Osteocyte (in vitro differentiated cells): ENCODE results near the gene FSTL5. TPM values are rescaled to one million over a fixed set of nuclear protein-coding genes. Genes with fewer than 3 reads are reported as not detected.

Source experiments
- DNase-seq: peaks from one replicate; pipeline ENCODE4 v3.0.0; 2021; ENCODE audit warnings: mixed read lengths; ENCODE audit not compliant: unreplicated experiment; ENCODE audit errors: extremely low spot score
- H3K27ac Mint-ChIP-seq: one replicate; pipeline ENCODE4 v1.8.0; 2021; ENCODE audit warnings: mild to moderate bottlenecking, mixed read lengths; ENCODE audit not compliant: unreplicated experiment
- H3K27me3 Mint-ChIP-seq: one replicate; pipeline ENCODE4 v1.8.0; 2021; ENCODE audit warnings: mixed read lengths; ENCODE audit not compliant: unreplicated experiment
- H3K36me3 Mint-ChIP-seq: one replicate; pipeline ENCODE4 v1.8.0; 2021; ENCODE audit warnings: mixed read lengths; ENCODE audit not compliant: unreplicated experiment
- H3K4me1 Mint-ChIP-seq: one replicate; pipeline ENCODE4 v1.8.0; 2021; ENCODE audit warnings: mixed read lengths; ENCODE audit not compliant: unreplicated experiment
- H3K4me3 Mint-ChIP-seq: one replicate; pipeline ENCODE4 v1.8.0; 2021; ENCODE audit warnings: mild to moderate bottlenecking, moderate library complexity, mixed read lengths; ENCODE audit not compliant: unreplicated experiment
- H3K9me3 Mint-ChIP-seq: one replicate; pipeline ENCODE4 v1.8.0; 2021; ENCODE audit warnings: mixed read lengths; ENCODE audit not compliant: unreplicated experiment
- total RNA-seq: library from RNA; stranded (reverse); gene quantifications from 2 replicates; pipeline ENCODE4 v1.2.1, GENCODE V29; 2021
- TF ChIP-seq, protein P1 (sequence below): fragments of 200-600 bp; sonication (generic); IDR thresholded peaks from 2 replicates; pipeline ENCODE4 v1.5.0; 2021; ENCODE audit warnings: antibody characterized with exemption, mild to moderate bottlenecking, moderate library complexity

FSTL5 gene
- total RNA-seq, 1 donor from 2014 or later, result 0.11 TPM

DNA sequence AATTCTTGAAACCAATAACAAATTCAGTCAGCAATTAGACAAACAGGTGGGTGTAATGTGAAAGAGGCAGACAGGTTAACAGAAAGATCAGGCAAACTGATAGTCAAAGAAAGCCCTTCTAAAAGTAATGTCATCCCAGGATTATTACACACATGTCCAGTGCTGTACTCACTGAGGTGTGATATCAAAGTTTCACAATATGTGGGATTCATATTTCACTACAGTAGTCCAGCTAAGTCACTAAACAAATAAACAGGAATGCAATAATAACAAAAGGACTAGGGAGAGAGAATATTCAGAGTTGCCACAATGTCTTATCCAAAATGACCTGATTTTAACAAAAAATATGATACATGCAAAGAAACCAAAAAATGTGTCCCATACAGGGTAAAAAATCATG is 787.5 kb downstream of the FSTL5 start:
- H3K27ac Mint-ChIP-seq, result no peak overlapping the region
- peaks cover 16% of the 10 kb centered on the region for H3K9me3 Mint-ChIP-seq
- no peak for DNase-seq
- no peaks in the 10 kb centered on the region for H3K4me1 Mint-ChIP-seq
- H3K27me3 Mint-ChIP-seq, result no peaks in the 10 kb centered on the region
- H3K4me3 Mint-ChIP-seq, result no peak overlapping the region
- H3K36me3 Mint-ChIP-seq, result no peaks in the 10 kb centered on the region
- TF ChIP-seq, protein P1, sequence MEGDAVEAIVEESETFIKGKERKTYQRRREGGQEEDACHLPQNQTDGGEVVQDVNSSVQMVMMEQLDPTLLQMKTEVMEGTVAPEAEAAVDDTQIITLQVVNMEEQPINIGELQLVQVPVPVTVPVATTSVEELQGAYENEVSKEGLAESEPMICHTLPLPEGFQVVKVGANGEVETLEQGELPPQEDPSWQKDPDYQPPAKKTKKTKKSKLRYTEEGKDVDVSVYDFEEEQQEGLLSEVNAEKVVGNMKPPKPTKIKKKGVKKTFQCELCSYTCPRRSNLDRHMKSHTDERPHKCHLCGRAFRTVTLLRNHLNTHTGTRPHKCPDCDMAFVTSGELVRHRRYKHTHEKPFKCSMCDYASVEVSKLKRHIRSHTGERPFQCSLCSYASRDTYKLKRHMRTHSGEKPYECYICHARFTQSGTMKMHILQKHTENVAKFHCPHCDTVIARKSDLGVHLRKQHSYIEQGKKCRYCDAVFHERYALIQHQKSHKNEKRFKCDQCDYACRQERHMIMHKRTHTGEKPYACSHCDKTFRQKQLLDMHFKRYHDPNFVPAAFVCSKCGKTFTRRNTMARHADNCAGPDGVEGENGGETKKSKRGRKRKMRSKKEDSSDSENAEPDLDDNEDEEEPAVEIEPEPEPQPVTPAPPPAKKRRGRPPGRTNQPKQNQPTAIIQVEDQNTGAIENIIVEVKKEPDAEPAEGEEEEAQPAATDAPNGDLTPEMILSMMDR, result no peak

GRCh38 chr4:161364681-161365080 is 799.1 kb downstream of the FSTL5 start:
- Mint-ChIP-seq H3K4me1 (no peaks in the 10 kb centered on the region), H3K27me3 (no peaks in the 10 kb centered on the region), H3K9me3 (peaks cover 3% of the 10 kb centered on the region), H3K4me3 (no peak overlapping the region), H3K27ac (no peak overlapping the region), H3K36me3 (no peaks in the 10 kb centered on the region)
- DNase-seq, result no peak
- TF ChIP-seq, protein P1, result no peak

DNA sequence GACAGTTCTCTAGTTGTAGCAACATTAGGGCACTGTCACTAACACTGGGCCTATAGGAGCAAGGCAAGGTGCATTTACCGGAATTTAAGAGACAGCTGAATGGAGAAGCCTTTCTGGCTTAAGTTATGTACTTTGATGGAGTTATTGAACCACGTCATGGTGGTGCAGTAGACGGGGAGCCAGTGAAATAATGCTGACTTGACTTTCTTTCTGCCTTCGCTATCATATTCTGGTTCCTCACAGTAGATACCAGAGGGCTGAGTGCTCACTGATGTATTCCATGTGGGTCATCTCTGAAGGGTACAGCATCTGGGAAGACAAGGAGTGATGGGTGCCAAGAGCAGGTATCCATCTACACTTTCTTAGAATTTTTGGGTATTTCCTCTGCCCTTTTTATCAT is 802.8 kb downstream of the FSTL5 start:
- Mint-ChIP-seq H3K27me3 (no peaks in the 10 kb centered on the region), H3K4me3 (no peak overlapping the region)

DNA sequence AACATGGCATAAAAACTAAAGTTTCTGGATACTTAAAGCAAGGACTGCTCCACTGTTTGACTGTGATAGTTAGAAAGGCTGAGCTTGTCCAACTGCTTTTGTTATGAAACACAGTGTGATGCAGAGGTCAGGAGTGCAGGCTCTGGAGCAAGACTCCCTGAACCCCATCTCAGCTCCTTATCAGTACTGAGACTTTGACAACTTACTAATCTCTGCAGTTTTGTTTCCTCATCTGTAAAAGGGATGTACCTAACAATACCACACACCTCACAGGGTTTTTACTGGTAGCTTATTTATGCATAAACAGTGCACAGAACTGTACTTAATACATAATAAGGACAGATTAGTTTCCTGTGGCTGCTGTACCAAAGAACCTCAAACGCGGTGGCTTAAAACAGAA is 804.3 kb downstream of the FSTL5 start:
- Mint-ChIP-seq H3K4me1 (no peaks in the 10 kb centered on the region), H3K27me3 (no peaks in the 10 kb centered on the region), H3K27ac (no peak overlapping the region), H3K4me3 (no peak overlapping the region), H3K9me3 (no peaks in the 10 kb centered on the region), H3K36me3 (no peaks in the 10 kb centered on the region)
- TF ChIP-seq, protein P1, result no peak
- DNase-seq, result no peak

More for the DNA sequence above, 802.8 kb downstream of the FSTL5 start:
- Mint-ChIP-seq H3K9me3 (no peaks in the 10 kb centered on the region), H3K27ac (no peak overlapping the region), H3K4me1 (no peaks in the 10 kb centered on the region), H3K36me3 (no peaks in the 10 kb centered on the region)
- no peak for DNase-seq
- TF ChIP-seq, protein P1, result no peak

DNA sequence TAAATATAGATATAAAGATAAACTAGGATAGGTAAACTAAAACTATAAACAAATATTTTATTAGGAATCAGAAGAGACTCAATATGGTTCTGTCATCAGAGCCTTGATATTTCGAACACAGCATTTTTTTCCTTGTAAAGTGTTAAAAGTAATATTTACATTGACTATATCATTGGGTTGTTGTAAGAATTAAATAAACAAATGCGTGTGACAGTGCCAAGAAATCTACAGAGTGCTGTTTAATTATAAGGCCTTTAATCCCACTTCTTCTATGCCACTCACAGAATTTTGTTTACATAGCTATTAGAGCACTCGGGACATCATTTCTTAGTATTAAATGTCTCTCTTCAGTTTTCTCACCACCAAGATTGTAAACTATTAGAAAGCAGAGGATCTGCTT is 807.4 kb downstream of the FSTL5 start:
- no peaks in the 10 kb centered on the region for H3K4me1 Mint-ChIP-seq
- no peaks in the 10 kb centered on the region for H3K36me3 Mint-ChIP-seq
- H3K27me3 Mint-ChIP-seq, result no peaks in the 10 kb centered on the region
- no peak overlapping the region for H3K4me3 Mint-ChIP-seq
- TF ChIP-seq, protein P1, result no peak
- no peak overlapping the region for H3K27ac Mint-ChIP-seq
- DNase-seq, result no peak
- H3K9me3 Mint-ChIP-seq, result no peaks in the 10 kb centered on the region
